ENCODE data around the gene PLCB3. TPM values are rescaled to one million over a fixed set of nuclear protein-coding genes. Genes with fewer than 3 reads are reported as not detected.

Gene PLCB3
- total RNA-seq, 1 donor from 2014 or later, result 34.9 TPM

DNA sequence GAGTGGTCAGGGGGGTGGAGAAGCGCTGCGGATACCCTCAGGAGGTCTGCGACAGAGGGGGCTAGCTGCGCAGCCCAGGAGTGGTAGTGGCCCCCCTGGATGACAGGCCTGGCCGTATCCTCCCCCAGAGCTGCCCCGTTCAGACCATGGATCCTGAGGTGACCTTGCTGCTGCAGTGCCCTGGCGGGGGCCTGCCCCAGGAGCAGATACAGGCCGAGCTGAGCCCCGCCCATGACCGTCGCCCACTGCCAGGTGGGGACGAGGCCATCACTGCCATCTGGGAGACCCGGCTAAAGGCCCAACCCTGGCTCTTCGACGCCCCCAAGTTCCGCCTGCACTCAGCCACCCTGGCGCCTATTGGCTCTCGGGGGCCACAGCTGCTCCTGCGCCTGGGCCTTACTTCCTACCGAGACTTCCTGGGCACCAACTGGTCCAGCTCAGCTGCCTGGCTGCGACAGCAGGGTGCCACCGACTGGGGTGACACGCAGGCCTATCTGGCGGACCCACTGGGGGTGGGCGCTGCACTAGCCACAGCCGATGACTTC lies 24.8 kb upstream of the PLCB3 start:
- TF ChIP-seq, protein P1, sequence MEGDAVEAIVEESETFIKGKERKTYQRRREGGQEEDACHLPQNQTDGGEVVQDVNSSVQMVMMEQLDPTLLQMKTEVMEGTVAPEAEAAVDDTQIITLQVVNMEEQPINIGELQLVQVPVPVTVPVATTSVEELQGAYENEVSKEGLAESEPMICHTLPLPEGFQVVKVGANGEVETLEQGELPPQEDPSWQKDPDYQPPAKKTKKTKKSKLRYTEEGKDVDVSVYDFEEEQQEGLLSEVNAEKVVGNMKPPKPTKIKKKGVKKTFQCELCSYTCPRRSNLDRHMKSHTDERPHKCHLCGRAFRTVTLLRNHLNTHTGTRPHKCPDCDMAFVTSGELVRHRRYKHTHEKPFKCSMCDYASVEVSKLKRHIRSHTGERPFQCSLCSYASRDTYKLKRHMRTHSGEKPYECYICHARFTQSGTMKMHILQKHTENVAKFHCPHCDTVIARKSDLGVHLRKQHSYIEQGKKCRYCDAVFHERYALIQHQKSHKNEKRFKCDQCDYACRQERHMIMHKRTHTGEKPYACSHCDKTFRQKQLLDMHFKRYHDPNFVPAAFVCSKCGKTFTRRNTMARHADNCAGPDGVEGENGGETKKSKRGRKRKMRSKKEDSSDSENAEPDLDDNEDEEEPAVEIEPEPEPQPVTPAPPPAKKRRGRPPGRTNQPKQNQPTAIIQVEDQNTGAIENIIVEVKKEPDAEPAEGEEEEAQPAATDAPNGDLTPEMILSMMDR (IDR thresholded peaks at IDR 0.05; ENCODE audit: unreplicated experiment), result no peak
- H3K9me3 Mint-ChIP-seq, result no peaks in the 10 kb centered on the region
- peak overlapping the region; percentile 81 for H3K4me3 Mint-ChIP-seq
- DNase-seq (ENCODE audit: low spot score in 2 of 2, unreplicated experiment in 2 of 2), result no peak
- peak overlapping the region; percentile 66 for H3K27ac Mint-ChIP-seq
- H3K36me3 Mint-ChIP-seq, result no peaks in the 10 kb centered on the region
- H3K27me3 Mint-ChIP-seq (ENCODE audit: low read depth), result no peaks in the 10 kb centered on the region
- peaks cover 24% of the 10 kb centered on the region for H3K4me1 Mint-ChIP-seq

DNA sequence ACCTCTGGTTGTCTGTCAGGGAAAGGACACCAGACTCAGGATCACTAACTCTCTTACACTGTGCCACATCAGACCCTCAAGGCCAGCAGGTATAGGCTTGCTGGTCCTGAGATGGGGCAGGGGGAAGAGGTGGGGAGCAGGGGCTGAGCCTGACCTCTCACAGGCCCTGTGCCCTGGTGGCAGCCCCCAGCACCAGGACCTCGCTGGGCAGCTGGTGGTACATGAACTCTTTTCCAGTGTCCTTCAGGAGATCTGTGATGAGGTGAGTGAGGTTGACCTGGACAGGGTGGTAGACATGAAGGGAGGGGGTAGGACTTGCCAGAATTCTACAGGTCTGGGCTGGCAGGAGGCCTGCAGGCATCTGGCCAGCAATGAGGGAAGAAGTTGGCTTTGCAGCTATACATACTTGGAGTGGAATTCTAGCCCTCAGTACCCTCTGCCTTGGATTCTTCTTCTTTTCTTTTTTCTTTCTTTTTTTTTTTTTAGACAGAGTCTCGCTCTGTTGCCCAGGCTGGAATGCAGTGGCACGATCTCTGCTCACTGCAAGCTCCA lies 23.8 kb upstream of the PLCB3 start:
- no peaks in the 10 kb centered on the region for H3K36me3 Mint-ChIP-seq
- no peaks in the 10 kb centered on the region for H3K27me3 Mint-ChIP-seq (ENCODE audit: low read depth)
- TF ChIP-seq, protein P1 (IDR thresholded peaks at IDR 0.05; ENCODE audit: unreplicated experiment), result no peak
- H3K4me1 Mint-ChIP-seq, result peaks cover 29% of the 10 kb centered on the region
- H3K27ac Mint-ChIP-seq, result peak overlapping the region; percentile 43
- no peak for DNase-seq (ENCODE audit: low spot score in 2 of 2, unreplicated experiment in 2 of 2)
- H3K4me3 Mint-ChIP-seq, result peak overlapping the region; percentile 81
- no peaks in the 10 kb centered on the region for H3K9me3 Mint-ChIP-seq

DNA sequence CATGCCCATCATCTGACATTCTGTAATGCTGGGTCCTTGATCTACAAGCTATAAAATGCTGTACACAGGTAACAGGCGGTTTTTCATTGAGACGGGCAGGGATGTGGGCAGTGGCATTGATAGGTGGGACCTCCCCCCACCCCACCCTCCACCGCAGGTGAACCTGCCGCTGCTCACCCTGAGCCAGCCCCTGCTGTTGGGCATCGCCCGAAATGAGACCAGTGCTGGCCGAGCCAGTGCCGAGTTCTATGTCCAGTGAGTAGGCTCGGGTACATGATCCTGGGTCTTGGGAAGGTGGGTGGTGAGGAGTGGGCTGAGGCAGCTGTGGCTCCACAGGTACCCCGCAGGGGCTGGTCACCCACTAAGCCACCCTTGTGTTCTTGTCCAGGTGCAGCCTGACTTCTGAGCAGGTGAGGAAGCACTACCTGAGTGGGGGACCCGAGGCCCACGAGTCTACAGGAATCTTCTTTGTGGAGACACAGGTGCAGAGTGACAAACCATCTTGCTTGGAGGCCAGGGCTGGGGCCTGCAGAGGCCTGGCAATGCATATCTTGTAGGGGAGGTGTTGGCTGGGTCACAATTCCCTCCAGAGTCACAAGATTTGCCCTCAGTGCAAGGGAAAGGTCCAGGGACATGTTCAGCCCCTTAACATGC lies 22.1 kb upstream of the PLCB3 start:
- no peaks in the 10 kb centered on the region for H3K36me3 Mint-ChIP-seq
- peak overlapping the region; percentile 86 for H3K27ac Mint-ChIP-seq
- DNase-seq (ENCODE audit: low spot score in 2 of 2, unreplicated experiment in 2 of 2), result no peak
- TF ChIP-seq, protein P1 (IDR thresholded peaks at IDR 0.05; ENCODE audit: unreplicated experiment), result no peak
- peak overlapping the region; percentile 83 for H3K4me3 Mint-ChIP-seq
- no peaks in the 10 kb centered on the region for H3K27me3 Mint-ChIP-seq (ENCODE audit: low read depth)
- H3K4me1 Mint-ChIP-seq, result peaks cover 29% of the 10 kb centered on the region
- no peaks in the 10 kb centered on the region for H3K9me3 Mint-ChIP-seq

DNA sequence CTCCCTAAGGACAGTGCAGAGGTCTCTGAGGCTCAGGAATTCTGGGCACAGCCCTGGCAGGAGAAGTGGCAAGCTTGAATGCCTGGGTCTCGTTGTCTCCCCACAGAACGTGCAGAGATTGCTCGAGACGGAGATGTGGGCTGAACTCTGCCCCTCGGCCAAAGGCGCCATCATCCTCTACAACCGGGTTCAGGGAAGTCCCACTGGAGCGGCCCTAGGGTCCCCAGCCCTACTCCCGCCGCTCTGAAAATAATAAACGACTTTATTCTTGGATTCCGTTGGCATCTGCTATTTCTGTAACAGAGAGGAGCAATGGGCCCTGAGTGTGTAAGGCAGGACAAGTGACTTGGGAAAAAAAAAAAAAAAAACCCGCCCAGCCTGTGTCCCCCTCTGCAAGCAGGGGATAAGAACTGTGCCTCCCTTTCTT lies 21.6 kb upstream of the PLCB3 start:
- TF ChIP-seq, protein P1 (IDR thresholded peaks at IDR 0.05; ENCODE audit: unreplicated experiment), result no peak
- Mint-ChIP-seq H3K27ac (peak overlapping the region; percentile 86), H3K4me3 (peak overlapping the region; percentile 83), H3K36me3 (no peaks in the 10 kb centered on the region), H3K9me3 (no peaks in the 10 kb centered on the region), H3K4me1 (peaks cover 29% of the 10 kb centered on the region), H3K27me3 (ENCODE audit: low read depth) (no peaks in the 10 kb centered on the region)
- DNase-seq (ENCODE audit: low spot score in 2 of 2, unreplicated experiment in 2 of 2), result no peak

DNA sequence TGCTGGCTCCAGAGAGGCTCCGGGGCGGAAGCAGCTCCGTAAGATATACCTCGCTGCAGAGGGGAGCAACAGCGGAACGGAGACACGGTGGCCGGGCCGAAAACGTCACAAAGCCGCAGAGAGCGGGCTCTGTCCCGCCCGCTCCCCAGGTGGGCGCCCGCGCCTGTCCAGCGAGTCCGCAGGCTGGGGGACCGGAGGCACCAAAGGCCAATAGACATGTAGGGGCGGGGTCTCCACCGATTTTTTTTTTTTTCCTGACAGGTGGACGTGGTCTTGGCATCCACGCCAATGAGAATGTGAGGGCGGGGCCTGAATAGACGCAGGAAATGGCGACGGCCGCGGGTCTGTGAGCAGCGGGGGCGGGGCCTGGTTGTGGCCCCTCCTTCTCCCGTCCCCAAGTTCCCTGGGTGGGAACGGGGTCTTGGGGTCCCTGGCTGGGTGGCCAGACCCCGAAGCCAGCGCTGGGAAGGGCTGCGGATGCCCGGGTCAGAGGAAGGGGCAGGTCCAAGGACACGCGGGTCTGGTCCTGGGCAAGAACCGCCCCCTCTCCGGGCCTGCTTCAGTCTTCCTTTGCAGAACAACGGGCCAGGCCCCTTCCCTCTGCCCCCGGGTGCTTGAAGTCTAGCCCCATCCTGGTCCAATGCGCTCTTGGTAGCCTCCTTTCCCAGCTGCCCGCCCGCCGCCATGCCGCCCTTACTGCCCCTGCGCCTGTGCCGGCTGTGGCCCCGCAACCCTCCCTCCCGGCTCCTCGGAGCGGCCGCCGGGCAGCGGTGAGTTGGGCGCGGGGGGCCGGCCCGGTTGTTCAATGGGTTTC lies 21.0 kb upstream of the PLCB3 start, which contains the start of gene DNAJC4:
Gene DNAJC4 (plus strand): TSS at position 378 of the 814 bp plus-strand sequence. CDS start 307 bp downstream, at position 685.
- H3K4me3 Mint-ChIP-seq, result peak within 1 kb of the TSS; percentile 83

More for the DNA sequence above, 21.0 kb upstream of the PLCB3 start, which contains the start of gene DNAJC4:
- Mint-ChIP-seq H3K27ac (peak within 1 kb of the TSS; percentile 86), H3K9me3 (no peaks in the 10 kb centered on the region), H3K27me3 (ENCODE audit: low read depth) (no peaks in the 10 kb centered on the region), H3K4me1 (peaks cover 28% of the 10 kb centered on the region), H3K36me3 (no peaks in the 10 kb centered on the region)
- peak; percentile 80 to 87 for DNase-seq (ENCODE audit: low spot score in 2 of 2, unreplicated experiment in 2 of 2)
- TF ChIP-seq, protein P1 (IDR thresholded peaks at IDR 0.05; ENCODE audit: unreplicated experiment), result no peak
